ENCODE measurements around the gene PNMA6E.

PNMA6E gene

GRCh38 chrX:153347530-153347929 lies 53.6 kb downstream of the PNMA6E start:
- no peak for DNase-seq

Data from NCI-H1436 treated with DMSO at 0.1 percent for 48 hours (cell line).